22Rv1 (cell line): ENCODE measurements around the gene MICU2.

Source experiments
- H3K27ac ChIP-seq: fragments of 450-650 bp; 2 replicates; pipeline ENCODE4 v1.5.1; 2017
- CTCF ChIP-seq: fragments of 450-650 bp; IDR thresholded peaks from 2 replicates; pipeline ENCODE4 v1.5.1; 2017; ENCODE audit warnings: mild to moderate bottlenecking
- ZFX ChIP-seq: fragments of 450-650 bp; IDR thresholded peaks from 2 replicates; pipeline ENCODE4 v1.6.1; 2017; ENCODE audit warnings: antibody characterized with exemption, borderline replicate concordance

The MICU2 gene

DNA sequence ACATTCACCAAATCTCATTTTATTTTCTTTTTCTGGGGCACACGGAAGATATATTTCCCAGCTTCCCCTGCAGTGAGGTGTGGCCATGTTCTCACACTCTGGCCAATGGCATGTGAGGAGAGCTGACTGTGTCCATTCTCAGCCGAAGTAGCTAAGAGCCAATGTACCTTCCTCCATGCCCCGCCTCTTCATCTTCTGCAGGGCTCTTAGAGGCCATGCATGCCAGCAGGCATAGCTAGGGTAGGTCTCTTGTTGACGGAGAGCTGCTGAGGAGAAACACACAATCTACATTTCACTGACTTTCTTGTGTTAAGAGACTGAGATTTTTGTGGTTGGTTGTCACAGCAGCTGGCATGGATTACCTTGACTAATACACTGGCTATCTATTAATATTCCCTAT is 9.8 kb upstream of the MICU2 start:
- H3K27ac ChIP-seq, result no peak overlapping the region
- TF ChIP-seq ZFX, result no peak
- no peak for TF ChIP-seq CTCF

- no peak overlapping the region for H3K27ac ChIP-seq
- TF ChIP-seq CTCF, result no peak
- TF ChIP-seq ZFX, result no peak
Measured at GRCh38 chr13:21611385-21611784, 7.4 kb upstream of the MICU2 start.

DNA sequence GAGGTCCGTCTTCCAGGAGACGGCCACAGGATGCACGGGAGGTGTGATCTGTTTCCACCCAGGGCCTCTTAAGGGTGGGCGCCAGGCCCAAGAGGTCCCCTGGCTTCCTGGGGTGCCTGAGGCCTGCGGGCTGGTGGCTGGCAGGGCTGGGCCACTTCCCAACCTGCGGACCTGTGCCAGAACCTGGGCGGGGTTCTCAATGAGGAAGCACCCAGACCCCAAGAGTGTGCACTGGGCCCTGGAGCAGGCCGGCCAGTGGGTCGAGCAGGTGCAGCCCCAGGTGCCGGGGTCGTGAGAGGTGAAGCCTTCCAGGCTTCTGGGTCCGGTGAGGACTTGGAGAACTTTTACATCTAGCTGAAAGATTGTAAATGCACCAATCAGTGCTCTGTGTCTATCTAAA is 6.7 kb upstream of the MICU2 start:
- H3K27ac ChIP-seq, result no peak overlapping the region
- TF ChIP-seq ZFX (no peak), CTCF (no peak)

GRCh38 chr13:21608961-21609360 is 5.0 kb upstream of the MICU2 start:
- no peak for TF ChIP-seq ZFX
- no peak for TF ChIP-seq CTCF

GRCh38 chr13:21606796-21607195 is 2.8 kb upstream of the MICU2 start:
- no peak overlapping the region for H3K27ac ChIP-seq
- TF ChIP-seq ZFX (no peak), CTCF (no peak)

More at GRCh38 chr13:21608961-21609360, 5.0 kb upstream of the MICU2 start:
- H3K27ac ChIP-seq, result no peak overlapping the region

DNA sequence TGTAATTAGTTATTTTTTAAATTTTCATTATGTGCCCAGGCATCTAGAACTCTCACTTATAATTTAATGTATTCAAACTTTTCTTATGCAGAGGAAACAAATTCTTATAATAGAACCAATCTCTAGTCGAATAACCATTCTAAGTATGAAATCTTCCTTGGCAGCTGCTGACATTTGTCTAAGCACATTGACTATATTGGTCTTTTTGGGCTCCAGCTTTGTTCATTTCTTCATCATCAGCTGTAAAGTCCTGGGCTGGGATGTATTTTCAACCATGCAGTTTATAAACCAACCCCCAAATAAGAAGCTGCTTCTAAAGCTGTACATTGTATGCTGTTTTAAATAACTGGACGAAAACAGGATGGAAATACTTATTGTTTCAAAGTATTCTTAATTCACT is 2.3 kb upstream of the MICU2 start:
- TF ChIP-seq ZFX (no peak), CTCF (no peak)
- H3K27ac ChIP-seq, result no peak overlapping the region

GRCh38 chr13:21596722-21597121 is 7.2 kb downstream of the MICU2 start:
- TF ChIP-seq ZFX (no peak), CTCF (no peak)
- H3K27ac ChIP-seq, result no peak overlapping the region
